HG02798 (cell line): ENCODE measurements around the gene GABRE.
"Not testable (repeated sequence)": the region's sequence is repeated elsewhere in the genome, so short reads cannot be mapped to it uniquely, and the experiment has no call there.

Experiments used
- ATAC-seq: cut with Tn5 transposase; IDR thresholded peaks from one replicate; pipeline ENCODE4 v1.9.1; 2021; ENCODE audit warnings: mild to moderate bottlenecking; ENCODE audit not compliant: unreplicated experiment, poor library complexity

The GABRE gene

GRCh38 chrX:151973060-151973661 lies 1.3 kb downstream of the GABRE start:
- ATAC-seq, result no peak

- no peak for ATAC-seq
Measured at GRCh38 chrX:151970661-151971060, 3.8 kb downstream of the GABRE start.

GRCh38 chrX:151970027-151970426 lies 4.4 kb downstream of the GABRE start:
- no peak for ATAC-seq

DNA sequence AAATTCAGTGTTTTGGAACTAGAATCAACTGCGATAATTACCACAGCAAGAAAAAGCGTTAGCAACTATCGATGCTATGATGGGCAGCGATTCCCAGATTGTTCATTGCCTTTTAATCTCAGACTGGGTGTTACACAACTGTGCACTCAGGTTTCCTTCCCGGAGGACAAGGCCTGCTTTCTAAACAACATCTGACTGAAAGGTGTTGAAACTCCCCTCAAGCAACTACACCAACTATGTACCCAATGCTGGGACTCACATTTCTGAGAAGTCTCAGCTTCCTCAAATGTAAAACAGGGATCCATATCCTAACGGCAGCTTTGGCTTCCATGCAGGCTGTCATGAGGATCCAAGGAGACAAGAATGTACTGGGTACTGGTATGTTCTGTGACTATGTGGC lies 8.2 kb downstream of the GABRE start:
- no peak for ATAC-seq

- no peak for ATAC-seq
Measured at GRCh38 chrX:151962034-151962433, 12.4 kb downstream of the GABRE start.

GRCh38 chrX:151958101-151958500 lies 16.4 kb downstream of the GABRE start:
- no peak for ATAC-seq

DNA sequence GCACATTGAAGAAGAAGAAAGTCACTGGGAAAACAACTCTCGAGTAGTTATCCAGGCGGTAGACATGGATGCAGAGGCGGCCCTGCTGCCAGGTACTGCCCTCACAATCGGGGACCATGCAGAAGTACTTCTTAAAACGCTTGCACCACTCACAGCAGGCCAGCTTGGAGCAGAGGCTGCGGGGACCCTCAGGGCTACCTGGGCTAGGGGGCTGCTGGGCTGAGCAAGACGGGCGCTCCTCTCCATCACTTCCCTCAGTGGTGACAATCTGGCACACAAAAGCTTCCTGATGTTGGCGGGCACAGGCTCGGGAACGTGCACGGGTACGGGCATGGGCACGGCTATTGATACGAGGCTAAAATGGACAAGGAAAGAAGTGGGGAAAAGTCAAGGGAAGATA lies 19.7 kb downstream of the GABRE start:
- no peak for ATAC-seq

GRCh38 chrX:151938172-151938571 lies 36.3 kb downstream of the GABRE start:
- ATAC-seq, result no peak

DNA sequence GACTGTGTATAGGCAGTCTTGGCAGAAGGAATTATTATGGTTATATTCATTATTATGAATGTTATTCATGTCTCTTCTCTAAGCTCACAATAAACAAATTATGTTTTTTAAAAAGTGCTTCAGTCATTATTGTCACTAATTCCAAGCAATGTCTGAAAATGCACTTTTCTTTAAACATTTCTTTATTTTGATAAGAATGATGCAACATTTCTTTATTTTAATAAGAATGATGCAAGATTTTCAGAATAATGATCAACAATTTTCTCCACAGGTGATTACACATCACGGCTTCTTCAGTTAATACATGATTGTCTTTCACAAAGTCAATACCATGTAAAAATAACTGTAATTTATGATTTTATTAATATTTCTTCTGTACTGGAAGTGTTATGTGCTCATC lies 39.1 kb downstream of the GABRE start:
- no peak for ATAC-seq

GRCh38 chrX:151929126-151929525 lies 45.4 kb downstream of the GABRE start:
- ATAC-seq, result no peak

GRCh38 chrX:151923648-151924047 lies 50.8 kb downstream of the GABRE start:
- no peak for ATAC-seq

- ATAC-seq, result no peak
Measured at GRCh38 chrX:151922692-151923091, 51.8 kb downstream of the GABRE start.

DNA sequence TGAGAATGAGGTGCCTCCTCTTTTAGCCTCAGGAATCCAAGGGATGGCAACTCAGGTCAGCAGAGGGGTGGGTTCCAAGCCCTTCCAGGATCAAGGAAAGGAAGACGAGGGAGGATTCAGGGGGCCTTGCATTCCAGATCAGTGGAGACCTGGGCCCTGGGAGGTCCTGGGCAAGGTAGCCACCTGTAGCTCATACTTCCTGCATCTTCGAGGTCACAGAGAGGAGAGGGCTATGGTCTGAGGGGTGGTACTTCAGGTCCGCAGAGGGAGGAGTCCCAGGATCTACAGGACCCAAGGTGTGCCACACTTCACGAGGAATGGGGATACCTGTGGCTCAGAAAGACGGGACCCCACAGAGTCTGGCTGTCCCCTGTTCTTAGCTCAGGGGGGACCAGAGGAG lies 52.6 kb downstream of the GABRE start:
- no peak for ATAC-seq

GRCh38 chrX:151921292-151921691 lies 53.2 kb downstream of the GABRE start:
- no peak for ATAC-seq

- no peak for ATAC-seq
Measured at GRCh38 chrX:151920530-151920929, 53.9 kb downstream of the GABRE start.

- no peak for ATAC-seq
Measured at GRCh38 chrX:151920101-151920500, 54.4 kb downstream of the GABRE start.

DNA sequence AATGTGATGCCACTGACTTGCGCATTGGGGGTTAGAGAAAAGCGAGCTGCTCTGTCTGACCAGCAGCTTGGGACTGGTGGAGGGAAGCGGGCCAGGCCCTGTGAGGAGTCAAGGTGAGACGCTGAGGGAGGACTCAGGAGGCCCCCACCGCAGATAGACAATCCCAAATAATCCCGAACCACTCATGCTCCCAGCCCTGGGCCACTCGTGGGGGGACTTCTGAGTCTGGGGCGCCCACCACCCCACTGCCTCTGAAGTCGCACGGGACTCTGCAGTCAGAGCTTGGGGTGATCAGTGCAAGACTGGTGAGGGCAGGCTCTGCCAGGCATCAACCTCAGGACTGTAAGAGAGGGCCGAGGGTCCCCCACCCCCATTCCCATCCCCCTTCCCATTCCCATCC lies 54.9 kb downstream of the GABRE start:
- no peak for ATAC-seq

DNA sequence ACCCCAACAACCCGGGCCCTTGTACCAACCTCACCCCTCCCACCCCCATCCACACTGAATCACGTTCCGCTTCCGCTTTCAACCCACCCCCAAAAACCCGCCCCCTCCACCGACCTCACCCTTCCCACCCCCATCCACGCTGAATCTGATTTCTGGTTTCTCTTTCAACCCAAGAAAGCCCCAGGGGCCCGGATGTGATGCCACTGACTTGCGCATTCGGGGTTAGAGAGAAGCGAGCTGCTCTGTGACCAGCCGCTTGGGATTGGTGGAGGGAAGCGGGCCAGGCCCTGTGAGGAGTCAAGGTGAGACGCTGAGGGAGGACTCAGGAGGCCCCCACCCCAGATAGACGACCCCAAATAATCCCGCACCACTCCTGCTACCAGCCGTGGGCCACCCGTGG lies 55.7 kb downstream of the GABRE start:
- not testable (repeated sequence) for ATAC-seq

DNA sequence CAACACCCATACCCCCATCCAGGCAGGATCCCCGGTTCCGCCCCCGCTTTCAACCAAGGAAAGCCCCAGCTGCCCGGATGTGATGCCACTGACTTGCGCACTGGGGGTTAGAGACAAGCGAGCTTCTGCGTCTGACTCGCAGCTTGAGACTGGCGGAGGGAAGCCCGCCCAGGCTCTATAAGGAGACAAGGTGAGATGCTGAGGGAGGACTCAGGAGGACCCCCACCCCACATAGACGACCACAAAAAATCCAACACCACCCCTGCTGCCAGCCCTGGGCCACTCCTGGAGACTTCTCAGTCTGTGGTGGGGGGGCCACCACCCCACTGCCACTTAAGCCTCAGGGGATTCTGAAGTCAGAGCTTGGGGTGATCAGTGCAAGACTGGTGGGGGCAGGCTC lies 61.7 kb downstream of the GABRE start, which contains the start of gene MAGEA4:
MAGEA4 (plus strand) TSS at position 110 of the 400 bp plus-strand sequence. CDS start 10,776 bp downstream, outside the sequence.
- no peak for ATAC-seq

- ATAC-seq, result no peak
Measured at GRCh38 chrX:151912221-151912620, 62.3 kb downstream of the GABRE start.

DNA sequence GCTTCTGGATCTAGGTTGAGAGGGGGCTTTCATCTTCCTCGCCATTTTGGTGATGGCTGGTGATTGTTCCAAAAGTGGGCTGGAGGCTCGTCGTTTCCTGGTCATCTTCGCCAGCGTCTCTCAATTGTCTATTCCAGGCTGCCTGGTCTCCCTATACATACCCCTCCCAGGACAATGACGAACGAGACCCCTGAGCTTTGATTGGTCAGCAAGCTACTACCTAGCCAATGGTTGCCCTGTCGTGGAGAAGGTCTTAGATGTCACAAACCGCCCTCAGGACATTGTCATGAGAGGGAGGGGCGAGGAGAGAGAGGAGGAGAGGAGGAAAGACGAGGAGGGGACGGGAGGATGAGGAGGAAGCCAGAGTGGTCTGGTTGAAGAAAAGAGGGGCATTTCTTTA lies 69.5 kb downstream of the GABRE start:
- ATAC-seq, result no peak
